T-helper 1 cell treated with Interleukin-12 subunit alpha and Interleukin-12 subunit beta and Interleukin-4 antibody, amounts not matched to agents 30 μg/mL and 1 μg/mL, for 36 hours (primary cell): ENCODE results near the gene TOGARAM1.
"Not testable (repeated sequence)": the region's sequence is repeated elsewhere in the genome, so short reads cannot be mapped to it uniquely, and the experiment has no call there.

Experiments
- H3K27ac Mint-ChIP-seq: one replicate; pipeline ENCODE4 v1.8.0; 2021; ENCODE audit warnings: mild to moderate bottlenecking, mixed read lengths
- H3K27me3 Mint-ChIP-seq: one replicate; pipeline ENCODE4 v1.8.0; 2021; ENCODE audit warnings: low read depth, mixed read lengths
- H3K36me3 Mint-ChIP-seq: one replicate; pipeline ENCODE4 v1.8.0; 2021; ENCODE audit warnings: low read depth, mixed read lengths
- H3K4me1 Mint-ChIP-seq: one replicate; pipeline ENCODE4 v1.8.0; 2021; ENCODE audit warnings: low read depth, mixed read lengths
- H3K4me3 Mint-ChIP-seq: one replicate; pipeline ENCODE4 v1.8.0; 2021; ENCODE audit warnings: mild to moderate bottlenecking, moderate library complexity, mixed read lengths
- H3K9me3 Mint-ChIP-seq: one replicate; pipeline ENCODE4 v1.8.0; 2021; ENCODE audit warnings: mixed read lengths

Gene TOGARAM1

GRCh38 chr14:45080416-45080968, 118.5 kb downstream of the TOGARAM1 start:
- not testable (repeated sequence) for H3K27me3 Mint-ChIP-seq, H3K4me3 Mint-ChIP-seq, H3K36me3 Mint-ChIP-seq, H3K27ac Mint-ChIP-seq, H3K9me3 Mint-ChIP-seq
- H3K4me1 Mint-ChIP-seq, result peaks cover 22% of the 10 kb centered on the region

- H3K36me3 Mint-ChIP-seq, H3K27ac Mint-ChIP-seq, H3K9me3 Mint-ChIP-seq, H3K27me3 Mint-ChIP-seq, H3K4me3 Mint-ChIP-seq: not testable (repeated sequence)
- peaks cover 22% of the 10 kb centered on the region for H3K4me1 Mint-ChIP-seq
These were observed 119.1 kb downstream of the TOGARAM1 start for GRCh38 chr14:45081096-45081495.

- Mint-ChIP-seq H3K36me3 (peaks cover 4% of the 10 kb centered on the region), H3K27me3 (no peaks in the 10 kb centered on the region), H3K4me1 (peaks cover 29% of the 10 kb centered on the region), H3K4me3 (peak overlapping the region; percentile 1), H3K9me3 (no peaks in the 10 kb centered on the region), H3K27ac (no peak overlapping the region)
These were observed 120.4 kb downstream of the TOGARAM1 start for GRCh38 chr14:45082420-45082819.

GRCh38 chr14:45083617-45083975, 121.6 kb downstream of the TOGARAM1 start:
- H3K36me3 Mint-ChIP-seq, result peaks cover 8% of the 10 kb centered on the region
- H3K9me3 Mint-ChIP-seq, result no peaks in the 10 kb centered on the region
- H3K4me1 Mint-ChIP-seq, result peaks cover 37% of the 10 kb centered on the region
- H3K4me3 Mint-ChIP-seq, result peak overlapping the region; percentile 96
- peak overlapping the region; percentile 47 for H3K27ac Mint-ChIP-seq
- no peaks in the 10 kb centered on the region for H3K27me3 Mint-ChIP-seq

GRCh38 chr14:45083976-45084722, 122.2 kb downstream of the TOGARAM1 start, which contains the start of gene PRPF39:
TSS of gene PRPF39 (plus strand) at chr14:45084116. CDS start at chr14:45095240, 11,124 bp downstream.
- H3K4me1 Mint-ChIP-seq, result peaks cover 38% of the 10 kb centered on the region
- peak within 1 kb of the TSS; percentile 94 for H3K27ac Mint-ChIP-seq
- H3K9me3 Mint-ChIP-seq, result no peaks in the 10 kb centered on the region
- H3K27me3 Mint-ChIP-seq, result no peaks in the 10 kb centered on the region
- H3K36me3 Mint-ChIP-seq, result peaks cover 8% of the 10 kb centered on the region
- peak within 1 kb of the TSS; percentile 96 for H3K4me3 Mint-ChIP-seq

GRCh38 chr14:45084946-45085346, 123.0 kb downstream of the TOGARAM1 start:
- Mint-ChIP-seq H3K4me1 (peaks cover 46% of the 10 kb centered on the region), H3K36me3 (peaks cover 8% of the 10 kb centered on the region), H3K4me3 (peak overlapping the region; percentile 96), H3K9me3 (no peaks in the 10 kb centered on the region), H3K27ac (peak overlapping the region; percentile 94), H3K27me3 (no peaks in the 10 kb centered on the region)

GRCh38 chr14:45089813-45090212, 127.8 kb downstream of the TOGARAM1 start:
- no peaks in the 10 kb centered on the region for H3K27me3 Mint-ChIP-seq
- H3K4me1 Mint-ChIP-seq, result peaks cover 43% of the 10 kb centered on the region
- peaks cover 13% of the 10 kb centered on the region for H3K36me3 Mint-ChIP-seq
- H3K27ac Mint-ChIP-seq, result no peak overlapping the region
- no peaks in the 10 kb centered on the region for H3K9me3 Mint-ChIP-seq
- no peak overlapping the region for H3K4me3 Mint-ChIP-seq

- no peak overlapping the region for H3K27ac Mint-ChIP-seq
- H3K9me3 Mint-ChIP-seq, result no peaks in the 10 kb centered on the region
- H3K36me3 Mint-ChIP-seq, result peaks cover 22% of the 10 kb centered on the region
- peaks cover 32% of the 10 kb centered on the region for H3K4me1 Mint-ChIP-seq
- H3K27me3 Mint-ChIP-seq, result no peaks in the 10 kb centered on the region
- no peak overlapping the region for H3K4me3 Mint-ChIP-seq
These were observed 129.7 kb downstream of the TOGARAM1 start for GRCh38 chr14:45091710-45092109.

GRCh38 chr14:45094275-45094674, 132.3 kb downstream of the TOGARAM1 start:
- Mint-ChIP-seq H3K4me3 (no peak overlapping the region), H3K4me1 (peaks cover 23% of the 10 kb centered on the region), H3K9me3 (no peaks in the 10 kb centered on the region), H3K27me3 (no peaks in the 10 kb centered on the region), H3K36me3 (peaks cover 30% of the 10 kb centered on the region), H3K27ac (no peak overlapping the region)

- H3K4me1 Mint-ChIP-seq, result peaks cover 14% of the 10 kb centered on the region
- no peak overlapping the region for H3K4me3 Mint-ChIP-seq
- no peaks in the 10 kb centered on the region for H3K27me3 Mint-ChIP-seq
- H3K9me3 Mint-ChIP-seq, result no peaks in the 10 kb centered on the region
- H3K36me3 Mint-ChIP-seq, result peaks cover 30% of the 10 kb centered on the region
- H3K27ac Mint-ChIP-seq, result no peak overlapping the region
These were observed 133.2 kb downstream of the TOGARAM1 start for GRCh38 chr14:45095143-45095542.

- no peaks in the 10 kb centered on the region for H3K27me3 Mint-ChIP-seq
- H3K36me3 Mint-ChIP-seq, result peaks cover 36% of the 10 kb centered on the region
- no peaks in the 10 kb centered on the region for H3K9me3 Mint-ChIP-seq
- H3K27ac Mint-ChIP-seq, result no peak overlapping the region
- peaks cover 10% of the 10 kb centered on the region for H3K4me1 Mint-ChIP-seq
- H3K4me3 Mint-ChIP-seq, result no peak overlapping the region
These were observed 134.2 kb downstream of the TOGARAM1 start for GRCh38 chr14:45096218-45096617.

- no peaks in the 10 kb centered on the region for H3K27me3 Mint-ChIP-seq
- H3K36me3 Mint-ChIP-seq, result peaks cover 19% of the 10 kb centered on the region
- no peak overlapping the region for H3K27ac Mint-ChIP-seq
These were observed 141.8 kb downstream of the TOGARAM1 start for GRCh38 chr14:45103806-45104205.

GRCh38 chr14:45104561-45104960, 142.6 kb downstream of the TOGARAM1 start:
- no peaks in the 10 kb centered on the region for H3K9me3 Mint-ChIP-seq
- H3K4me3 Mint-ChIP-seq, result no peak overlapping the region
- H3K27ac Mint-ChIP-seq, result no peak overlapping the region
- peaks cover 19% of the 10 kb centered on the region for H3K36me3 Mint-ChIP-seq
- H3K4me1 Mint-ChIP-seq, result no peaks in the 10 kb centered on the region
- no peaks in the 10 kb centered on the region for H3K27me3 Mint-ChIP-seq

More at GRCh38 chr14:45103806-45104205, 141.8 kb downstream of the TOGARAM1 start:
- no peaks in the 10 kb centered on the region for H3K9me3 Mint-ChIP-seq
- no peak overlapping the region for H3K4me3 Mint-ChIP-seq
- H3K4me1 Mint-ChIP-seq, result no peaks in the 10 kb centered on the region

GRCh38 chr14:45112896-45113781, 151.1 kb downstream of the TOGARAM1 start:
- H3K36me3 Mint-ChIP-seq, result peaks cover 35% of the 10 kb centered on the region
- peaks cover 8% of the 10 kb centered on the region for H3K4me1 Mint-ChIP-seq
- H3K27me3 Mint-ChIP-seq, result no peaks in the 10 kb centered on the region
- peak overlapping the region; percentile 50 for H3K27ac Mint-ChIP-seq
- H3K4me3 Mint-ChIP-seq, result no peak overlapping the region
- no peaks in the 10 kb centered on the region for H3K9me3 Mint-ChIP-seq
